Measurements from ENCODE around the gene CRKL. TPM values are rescaled to one million over a fixed set of nuclear protein-coding genes. Genes with fewer than 3 reads are reported as not detected.
"Not testable (repeated sequence)": the region's sequence is repeated elsewhere in the genome, so short reads cannot be mapped to it uniquely, and the experiment has no call there.

Gene CRKL
- polyA plus RNA-seq, 1 of the 3 experiments (the other 2 are of a cell fraction), result 9.6 TPM

DNA sequence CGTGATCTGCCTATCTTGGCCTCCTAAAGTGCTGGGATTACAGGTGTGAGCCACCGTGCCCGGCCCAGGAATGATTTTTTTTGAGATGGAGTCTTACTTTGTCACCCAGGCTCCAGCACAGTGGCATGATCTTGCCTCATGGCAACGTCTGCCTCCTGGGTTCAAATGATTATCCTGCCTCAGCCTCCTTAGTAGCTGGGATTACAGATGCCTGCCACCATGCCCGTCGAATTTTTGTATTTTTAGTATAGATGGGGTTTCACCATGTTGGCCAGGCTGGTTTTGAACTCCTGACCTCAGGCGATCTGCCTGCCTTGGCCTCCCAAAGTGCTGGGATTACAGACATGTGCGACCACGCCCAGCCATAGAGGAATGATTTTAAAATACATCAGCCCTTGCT lies 17.8 kb downstream of the CRKL start:
- CTCF ChIA-PET; POLR2A ChIA-PET; H3K27ac ChIP-seq (ENCODE audit: low read depth in 2 of 2, low read length in 1 of 2): not testable (repeated sequence)

DNA sequence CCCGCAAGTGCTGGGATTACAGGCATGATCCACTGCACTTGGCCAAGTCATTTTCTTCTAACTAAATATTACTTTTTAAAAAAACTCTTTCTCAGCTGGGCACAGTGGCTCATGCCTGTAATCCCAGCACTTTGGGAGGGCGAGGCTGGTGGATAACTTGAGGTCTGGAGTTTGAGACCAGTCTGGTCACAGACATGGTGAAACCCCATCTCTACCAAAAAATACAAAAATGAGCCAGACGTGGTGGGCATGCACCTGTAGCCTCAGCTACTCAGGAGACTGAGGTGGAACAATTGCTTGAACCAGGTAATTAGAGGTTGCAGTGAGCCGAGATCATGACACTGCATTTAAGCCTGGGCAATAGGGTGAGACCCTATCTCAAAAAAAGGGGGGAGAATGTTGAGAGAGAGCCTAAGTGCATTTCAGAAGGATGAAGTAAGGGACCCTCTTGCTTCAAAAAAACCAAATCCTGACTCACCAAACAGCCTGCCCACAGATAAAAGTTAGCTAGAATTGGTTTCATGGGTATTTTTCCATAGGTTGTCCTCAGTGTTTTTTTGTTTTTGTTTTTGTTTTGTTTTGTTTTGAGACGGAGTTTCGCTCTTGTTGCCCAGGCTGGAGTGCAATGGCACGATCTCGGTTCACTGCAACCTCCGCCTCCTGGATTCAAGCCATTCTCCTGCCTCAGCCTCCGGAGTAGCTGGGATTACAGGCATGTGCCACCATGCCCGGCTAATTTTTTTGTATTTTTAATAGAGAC lies 18.8 kb downstream of the CRKL start:
- not testable (repeated sequence) for H3K9ac ChIP-seq; H3K27me3 ChIP-seq (ENCODE audit: insufficient read depth); DNase-seq; H3K27ac ChIP-seq (ENCODE audit: low read depth in 2 of 2, low read length in 1 of 2); H3K9me2 ChIP-seq; H3K4me3 ChIP-seq (ENCODE audit: low read depth in 2 of 2, low read length in 1 of 2); H2AFZ ChIP-seq (ENCODE audit: low read depth); H3K9me3 ChIP-seq; H3K4me2 ChIP-seq
- ChIA-PET POLR2A (interaction anchor here (0.6 kb wide), 1 partner anchor 112 kb away, joined by 3 read pairs; no protein-coding TSS in a partner anchor), CTCF (interaction anchor here (1.1 to 3.1 kb wide), 5 partner anchors 8 to 50 kb away, joined by 4 to 18 read pairs (median 5); partner anchors contain the start of gene CRKL)
- Histone ChIP-seq H3K4me1 (ENCODE audit: control insufficient read depth in 1 of 2, insufficient read depth in 2 of 2, low read depth in 1 of 2, low read length in 1 of 2) (peaks cover 5 to 11% of the 10 kb centered on the region in 2 experiments; a peak in 2 of 4 replicates), H3F3A (replicated peaks; ENCODE audit: insufficient read depth) (peaks cover 11% of the 10 kb centered on the region), H4K20me1 (ENCODE audit: insufficient read depth) (peaks cover 97% of the 10 kb centered on the region), H3K36me3 (replicated peaks in 1 of 2; ENCODE audit: control insufficient read depth in 1 of 2, insufficient read depth in 2 of 2, low read length in 1 of 2) (peaks cover 3 to 25% of the 10 kb centered on the region in 2 experiments), H3K79me2 (ENCODE audit: insufficient read depth) (peaks cover 100% of the 10 kb centered on the region)
- WGBS (ENCODE audit: low lambda C conversion rate), result 90% methylated on average over 11 of the region's 11 CpGs

More for the DNA sequence above, 17.8 kb downstream of the CRKL start:
- H3K27me3 ChIP-seq (ENCODE audit: insufficient read depth); H3K9ac ChIP-seq; H2AFZ ChIP-seq (ENCODE audit: low read depth); H3K4me2 ChIP-seq; H3K4me1 ChIP-seq (ENCODE audit: control insufficient read depth in 1 of 2, insufficient read depth in 2 of 2, low read depth in 1 of 2, low read length in 1 of 2); H3K4me3 ChIP-seq (ENCODE audit: low read depth in 2 of 2, low read length in 1 of 2); DNase-seq; H3K9me3 ChIP-seq; H3K9me2 ChIP-seq: not testable (repeated sequence)
- Histone ChIP-seq H3K36me3 (replicated peaks in 1 of 2; ENCODE audit: control insufficient read depth in 1 of 2, insufficient read depth in 2 of 2, low read length in 1 of 2) (peaks cover 3 to 29% of the 10 kb centered on the region in 2 experiments), H4K20me1 (ENCODE audit: insufficient read depth) (peaks cover 97% of the 10 kb centered on the region), H3K79me2 (ENCODE audit: insufficient read depth) (peaks cover 100% of the 10 kb centered on the region), H3F3A (replicated peaks; ENCODE audit: insufficient read depth) (peaks cover 11% of the 10 kb centered on the region)
- 92% methylated on average over 9 of the region's 9 CpGs for WGBS (ENCODE audit: low lambda C conversion rate)

DNA sequence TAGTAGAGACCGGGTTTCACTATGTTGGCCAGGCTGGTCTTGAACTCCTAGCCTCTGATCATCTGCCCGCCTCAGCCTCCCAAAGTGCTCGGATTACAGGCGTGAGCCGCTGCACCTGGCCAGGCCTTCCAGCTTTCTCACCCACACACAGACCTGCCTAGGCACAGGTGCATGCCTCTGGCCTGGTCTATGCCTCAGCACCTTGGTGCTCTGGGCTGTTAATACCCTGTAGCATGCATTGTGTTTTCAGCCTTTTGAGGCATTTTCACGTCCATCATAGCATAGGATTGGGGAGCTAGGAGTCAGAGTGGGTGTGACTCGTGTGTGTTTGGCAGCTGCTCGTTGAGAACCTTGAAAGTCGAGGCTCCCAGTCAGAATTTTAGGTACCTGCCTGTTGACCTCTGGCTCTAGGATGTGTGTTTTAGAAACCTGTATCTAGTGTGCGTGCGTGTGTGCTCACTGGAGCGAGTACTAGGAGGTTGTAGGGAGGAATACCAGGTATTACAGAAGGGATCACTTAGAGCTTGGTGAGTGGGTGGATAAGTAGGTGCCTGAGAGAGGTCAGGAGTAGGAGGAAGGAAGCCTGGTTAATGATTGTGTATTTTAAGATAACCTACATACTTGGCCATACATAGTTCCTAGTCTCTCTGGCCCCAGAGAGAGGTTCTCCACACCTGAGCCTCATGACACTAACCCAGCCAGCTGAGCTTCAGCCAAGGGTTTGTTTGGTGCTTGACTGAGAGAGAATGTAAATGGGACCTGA lies 20.0 kb downstream of the CRKL start:
- Histone ChIP-seq H3K9me3 (no peaks in the 10 kb centered on the region), H3K9me2 (no peaks in the 10 kb centered on the region), H4K20me1 (ENCODE audit: insufficient read depth) (peaks cover 97% of the 10 kb centered on the region), H3K27me3 (ENCODE audit: insufficient read depth) (no peaks in the 10 kb centered on the region), H3K27ac (ENCODE audit: low read depth in 2 of 2, low read length in 1 of 2) (no peak overlapping the region), H3K9ac (no peak overlapping the region), H3F3A (replicated peaks; ENCODE audit: insufficient read depth) (peaks cover 13% of the 10 kb centered on the region), H2AFZ (ENCODE audit: low read depth) (no peak overlapping the region), H3K4me3 (ENCODE audit: low read depth in 2 of 2, low read length in 1 of 2) (no peak overlapping the region), H3K79me2 (ENCODE audit: insufficient read depth) (peaks cover 98% of the 10 kb centered on the region), H3K4me2 (peak overlapping the region; percentile 19; the same call in 1 of the 2 replicates), H3K36me3 (replicated peaks in 1 of 2; ENCODE audit: control insufficient read depth in 1 of 2, insufficient read depth in 2 of 2, low read length in 1 of 2) (peaks cover 3 to 25% of the 10 kb centered on the region in 2 experiments), H3K4me1 (ENCODE audit: control insufficient read depth in 1 of 2, insufficient read depth in 2 of 2, low read depth in 1 of 2, low read length in 1 of 2) (peaks cover 5 to 13% of the 10 kb centered on the region in 2 experiments; a peak in 2 of 4 replicates)
- ChIA-PET POLR2A (interaction anchor here (0.7 kb wide), 1 partner anchor 25 kb away, joined by 3 read pairs; no protein-coding TSS in a partner anchor), CTCF (interaction anchor here (1.2 to 3.1 kb wide), 7 partner anchors 10 to 133 kb away, joined by 3 to 18 read pairs (median 4); partner anchors contain the start of gene CRKL)
- DNase-seq, result no peak
- 76% methylated on average over 12 of the region's 12 CpGs for WGBS (ENCODE audit: low lambda C conversion rate)
- TF ChIP-seq NRF1 (IDR thresholded peaks at IDR 0.05; ENCODE audit: low read depth, low read length) (no peak), SIN3A (IDR thresholded peaks at IDR 0.05; ENCODE audit: borderline replicate concordance, low read depth, low read length) (no peak), FOSL2 (IDR thresholded peaks at IDR 0.05; ENCODE audit: borderline replicate concordance, low read depth) (no peak), RFX5 (IDR thresholded peaks at IDR 0.05; ENCODE audit: low read length) (no peak), ELF1 (IDR thresholded peaks at IDR 0.05) (no peak), MEF2A (IDR thresholded peaks at IDR 0.05; ENCODE audit: borderline replicate concordance, low read depth) (no peak), GATA2 (CRISPR knock-in tag; IDR thresholded peaks at IDR 0.05) (no peak), MXI1 (IDR thresholded peaks at IDR 0.05; ENCODE audit: low read depth, low read length) (no peak), RXRA (IDR thresholded peaks at IDR 0.05; ENCODE audit: borderline replicate concordance, low read depth) (no peak), EZH2phosphoT487 (IDR thresholded peaks at IDR 0.05; ENCODE audit: borderline replicate concordance, low read depth) (no peak)
- TF ChIP-seq, protein P1, sequence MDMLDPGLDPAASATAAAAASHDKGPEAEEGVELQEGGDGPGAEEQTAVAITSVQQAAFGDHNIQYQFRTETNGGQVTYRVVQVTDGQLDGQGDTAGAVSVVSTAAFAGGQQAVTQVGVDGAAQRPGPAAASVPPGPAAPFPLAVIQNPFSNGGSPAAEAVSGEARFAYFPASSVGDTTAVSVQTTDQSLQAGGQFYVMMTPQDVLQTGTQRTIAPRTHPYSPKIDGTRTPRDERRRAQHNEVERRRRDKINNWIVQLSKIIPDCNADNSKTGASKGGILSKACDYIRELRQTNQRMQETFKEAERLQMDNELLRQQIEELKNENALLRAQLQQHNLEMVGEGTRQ (IDR thresholded peaks at IDR 0.05; ENCODE audit: borderline replicate concordance, low read depth, low read length), result no peak
- TF ChIP-seq, protein P2, sequence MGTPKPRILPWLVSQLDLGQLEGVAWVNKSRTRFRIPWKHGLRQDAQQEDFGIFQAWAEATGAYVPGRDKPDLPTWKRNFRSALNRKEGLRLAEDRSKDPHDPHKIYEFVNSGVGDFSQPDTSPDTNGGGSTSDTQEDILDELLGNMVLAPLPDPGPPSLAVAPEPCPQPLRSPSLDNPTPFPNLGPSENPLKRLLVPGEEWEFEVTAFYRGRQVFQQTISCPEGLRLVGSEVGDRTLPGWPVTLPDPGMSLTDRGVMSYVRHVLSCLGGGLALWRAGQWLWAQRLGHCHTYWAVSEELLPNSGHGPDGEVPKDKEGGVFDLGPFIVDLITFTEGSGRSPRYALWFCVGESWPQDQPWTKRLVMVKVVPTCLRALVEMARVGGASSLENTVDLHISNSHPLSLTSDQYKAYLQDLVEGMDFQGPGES (IDR thresholded peaks at IDR 0.05; ENCODE audit: low read depth, low read length), result no peak
